Liver (tissue), 9 donors: ENCODE measurements around the gene SLC38A10. TPM values are rescaled to one million over a fixed set of nuclear protein-coding genes. Genes with fewer than 3 reads are reported as not detected.

Source experiments
- DNase-seq: peaks from one replicate; pipeline ENCODE4 v3.0.0-alpha.2; 2017; ENCODE audit warnings: low spot score
- H3K27ac ChIP-seq, 2 donors: one replicate each; pipeline ENCODE4 v1.7.0; 2013; ENCODE audit warnings: inconsistent platforms in 2 of 2, low read length in 2 of 2, control low read depth in 1 of 2, low read depth in 1 of 2, mild to moderate bottlenecking in 1 of 2
- H3K27me3 ChIP-seq, 4 donors: one replicate each; pipeline versions ENCODE4 v1.6.1 to v1.7.0; 2013; ENCODE audit warnings: low read length in 3 of 4, inconsistent platforms in 1 of 4, mild to moderate bottlenecking in 1 of 4, moderate library complexity in 1 of 4; ENCODE audit not compliant: control insufficient read depth in 4 of 4, insufficient read depth in 4 of 4
- H3K36me3 ChIP-seq, 4 donors: one replicate each; pipeline versions ENCODE4 v1.6.1 to v1.7.0; 2013; ENCODE audit warnings: low read length in 3 of 4, mild to moderate bottlenecking in 3 of 4, low read depth in 1 of 4, moderate library complexity in 1 of 4; ENCODE audit not compliant: control insufficient read depth in 4 of 4, insufficient read depth in 3 of 4
- H3K4me1 ChIP-seq, 4 donors: one replicate each; pipeline versions ENCODE4 v1.6.1 to v1.7.0; 2013; ENCODE audit warnings: low read length in 3 of 4, mild to moderate bottlenecking in 3 of 4, moderate library complexity in 1 of 4; ENCODE audit not compliant: control insufficient read depth in 4 of 4, insufficient read depth in 4 of 4
- H3K4me3 ChIP-seq, 3 donors: one replicate each; pipeline versions ENCODE4 v1.6.1 to v1.7.0; 2013; ENCODE audit warnings: low read length in 3 of 3, control low read depth in 1 of 3, low read depth in 1 of 3, mild to moderate bottlenecking in 1 of 3
- H3K9ac ChIP-seq, 2 donors: one replicate each; pipeline ENCODE4 v1.7.0; 2013; ENCODE audit warnings: low read length in 2 of 2, mild to moderate bottlenecking in 2 of 2, moderate library complexity in 2 of 2, control low read depth in 1 of 2, low read depth in 1 of 2
- H3K9me3 ChIP-seq, 4 donors: one replicate each; pipeline versions ENCODE4 v1.6.1 to v1.7.0; 2013; ENCODE audit warnings: low read length in 3 of 4; ENCODE audit not compliant: control insufficient read depth in 4 of 4
- CTCF ChIP-seq: fragments of 150-350 bp; IDR thresholded peaks from 2 replicates; pipeline ENCODE4 v1.5.1; 2017; ENCODE audit warnings: improper control_type of control experiment, low read depth, low read length; ENCODE audit not compliant: missing input control
- FOXA1 ChIP-seq: IDR thresholded peaks from 2 replicates; pipeline ENCODE4 v1.6.1; 2016; ENCODE audit warnings: antibody characterized with exemption
- FOXA2 ChIP-seq: IDR thresholded peaks from 2 replicates; pipeline ENCODE4 v1.6.1; 2016; ENCODE audit warnings: antibody characterized with exemption
- GABPA ChIP-seq, 2 donors: IDR thresholded peaks in 1 of 2; conservative IDR thresholded peaks in 1 of 2; 2 replicates each; pipeline ENCODE4 v1.6.1; 2016; ENCODE audit warnings: antibody characterized with exemption in 2 of 2, mild to moderate bottlenecking in 1 of 2, moderate library complexity in 1 of 2
- HNF4A ChIP-seq, 2 donors: conservative IDR thresholded peaks; 2 replicates each; pipeline ENCODE4 v1.6.1; 2016; ENCODE audit warnings: antibody characterized with exemption in 2 of 2, mild to moderate bottlenecking in 2 of 2
- HNF4G ChIP-seq: IDR thresholded peaks from 2 replicates; pipeline ENCODE4 v1.6.1; 2016; ENCODE audit warnings: antibody characterized with exemption
- JUND ChIP-seq, 2 donors: IDR thresholded peaks; 2 replicates each; pipeline ENCODE4 v1.6.1; 2016; ENCODE audit warnings: antibody characterized with exemption in 2 of 2
- MAX ChIP-seq: IDR thresholded peaks from 2 replicates; pipeline ENCODE4 v1.6.1; 2016; ENCODE audit warnings: antibody characterized with exemption
- NR2F2 ChIP-seq: IDR thresholded peaks from 2 replicates; pipeline ENCODE4 v1.6.1; 2016; ENCODE audit warnings: antibody characterized with exemption
- RAD21 ChIP-seq, 2 donors: IDR thresholded peaks; 2 replicates each; pipeline ENCODE4 v1.6.1; 2016; ENCODE audit warnings: antibody characterized with exemption in 2 of 2, mild to moderate bottlenecking in 2 of 2
- REST ChIP-seq: IDR thresholded peaks from 2 replicates; pipeline ENCODE4 v1.6.1; 2016; ENCODE audit warnings: antibody characterized with exemption, mild to moderate bottlenecking
- RXRA ChIP-seq, 2 donors: IDR thresholded peaks; 2 replicates each; pipeline ENCODE4 v1.6.1; 2017 to 2018; ENCODE audit warnings: antibody characterized with exemption in 2 of 2, mild to moderate bottlenecking in 1 of 2
- SP1 ChIP-seq: IDR thresholded peaks from 2 replicates; pipeline ENCODE4 v1.6.1; 2018; ENCODE audit warnings: antibody characterized with exemption, mild to moderate bottlenecking
- TAF1 ChIP-seq: conservative IDR thresholded peaks from 2 replicates; pipeline ENCODE4 v1.6.1; 2016; ENCODE audit warnings: antibody characterized with exemption, mild to moderate bottlenecking
- YY1 ChIP-seq: IDR thresholded peaks from 2 replicates; pipeline ENCODE4 v1.6.1; 2016; ENCODE audit warnings: antibody characterized with exemption, mild to moderate bottlenecking
- WGBS: extraction: QIAGEN DNeasy Blood & Tissue Kit; methylation state at CpG from one replicate; pipeline ENCODE4 v1.1.7; 2013; 5-methylcytosine and 5-hydroxymethylcytosine counted together
- polyA plus RNA-seq, 2 donors: library from polyadenylated mRNA; stranded (reverse) in 1 of 2; unstranded in 1 of 2; fragments of 200-250 nt in 1 of 2; fragments of >200 nt in 1 of 2; fragmentation: Nextera tagmentation in 1 of 2; extraction: Ambion mirVana in 1 of 2; gene quantifications; one replicate each; pipeline versions ENCODE4 v1.2.1 to v1.2.3, GENCODE V29; 2013 to 2015
- total RNA-seq, 2 donors: library from RNA; depleted of rRNA; stranded (reverse); fragments of >200 nt; gene quantifications; one replicate each; pipeline ENCODE4 v1.2.3, GENCODE V29; 2014
- TF ChIP-seq, protein P1 (sequence below): IDR thresholded peaks from 2 replicates; pipeline ENCODE4 v1.6.1; 2016; ENCODE audit warnings: antibody characterized with exemption
- TF ChIP-seq, protein P2 (sequence below): IDR thresholded peaks from 2 replicates; pipeline ENCODE4 v1.6.1; 2016; ENCODE audit warnings: antibody characterized with exemption
- donor health status: healthy.
- donor health status: healthy.
- donor health status: healthy.
- donor health status: healthy.
- donor health status: healthy.

SLC38A10 gene
- total and polyA plus RNA-seq, 4 donors: 29.3 to 117 (median 54.7) TPM

- Histone ChIP-seq H3K36me3 (peaks cover 0 to 20% (median 14%) of the 10 kb centered on the region in 4 donors), H3K27me3 (no peaks in the 10 kb centered on the region), H3K4me3 (no peak overlapping the region), H3K9ac (no peak overlapping the region), H3K27ac (no peak overlapping the region), H3K4me1 (peaks cover 0 to 6% (median 0%) of the 10 kb centered on the region in 4 donors), H3K9me3 (no peaks in the 10 kb centered on the region)
- WGBS: 95% methylated on average over 10 of the region's 10 CpGs
- DNase-seq: no peak
- no peak for TF ChIP-seq YY1
Observed at GRCh38 chr17:81246343-81246670, 48.8 kb downstream of the SLC38A10 start.

DNA sequence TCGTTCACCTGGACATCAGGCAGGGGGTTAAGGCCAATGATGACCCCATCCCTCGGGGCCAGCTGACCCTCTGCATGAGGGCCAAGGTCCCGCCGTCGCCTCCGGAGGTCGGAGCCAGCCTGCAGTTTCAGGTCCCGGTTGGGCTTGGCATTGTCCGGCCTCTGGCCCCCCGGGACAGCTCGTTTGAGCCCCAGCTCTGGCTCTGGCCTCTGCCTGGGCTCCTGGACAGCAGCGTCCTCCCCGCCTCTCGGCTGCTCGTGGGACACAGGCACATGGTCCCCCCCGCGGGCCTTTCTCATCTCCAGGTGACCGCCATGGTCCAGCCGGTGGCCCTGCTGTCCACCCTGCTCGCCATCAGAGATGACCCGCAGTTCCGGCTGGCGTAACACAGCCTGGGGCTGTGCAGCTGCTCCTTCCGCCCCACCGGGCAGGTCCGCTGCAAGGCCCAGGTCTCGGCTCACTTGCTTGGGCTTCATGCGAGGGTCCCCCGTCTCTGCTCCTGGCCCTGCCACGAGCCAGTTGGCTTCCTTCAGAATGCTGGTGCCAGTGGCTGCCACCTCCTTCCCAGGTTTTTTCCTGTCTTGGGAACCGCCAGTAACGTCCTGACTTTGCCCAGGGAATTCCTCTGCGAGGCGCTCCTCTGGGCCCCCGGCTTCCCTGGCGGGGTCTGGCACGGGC is 49.3 kb downstream of the SLC38A10 start:
- H3K27ac ChIP-seq: no peak overlapping the region
- TF ChIP-seq GABPA (IDR thresholded peaks at IDR 0.05 in 1 of 2, conservative IDR thresholded peaks at IDR 0.05 in 1 of 2): no peak
- TF ChIP-seq, protein P1, sequence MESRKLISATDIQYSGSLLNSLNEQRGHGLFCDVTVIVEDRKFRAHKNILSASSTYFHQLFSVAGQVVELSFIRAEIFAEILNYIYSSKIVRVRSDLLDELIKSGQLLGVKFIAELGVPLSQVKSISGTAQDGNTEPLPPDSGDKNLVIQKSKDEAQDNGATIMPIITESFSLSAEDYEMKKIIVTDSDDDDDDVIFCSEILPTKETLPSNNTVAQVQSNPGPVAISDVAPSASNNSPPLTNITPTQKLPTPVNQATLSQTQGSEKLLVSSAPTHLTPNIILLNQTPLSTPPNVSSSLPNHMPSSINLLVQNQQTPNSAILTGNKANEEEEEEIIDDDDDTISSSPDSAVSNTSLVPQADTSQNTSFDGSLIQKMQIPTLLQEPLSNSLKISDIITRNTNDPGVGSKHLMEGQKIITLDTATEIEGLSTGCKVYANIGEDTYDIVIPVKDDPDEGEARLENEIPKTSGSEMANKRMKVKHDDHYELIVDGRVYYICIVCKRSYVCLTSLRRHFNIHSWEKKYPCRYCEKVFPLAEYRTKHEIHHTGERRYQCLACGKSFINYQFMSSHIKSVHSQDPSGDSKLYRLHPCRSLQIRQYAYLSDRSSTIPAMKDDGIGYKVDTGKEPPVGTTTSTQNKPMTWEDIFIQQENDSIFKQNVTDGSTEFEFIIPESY: no peak
- no peak for TF ChIP-seq RAD21 (IDR thresholded peaks at IDR 0.05)
- no peak for TF ChIP-seq MAX
- TF ChIP-seq JUND (IDR thresholded peaks at IDR 0.05): no peak
- TF ChIP-seq FOXA1: no peak
- TF ChIP-seq NR2F2: no peak
- no peak for TF ChIP-seq FOXA2
- TF ChIP-seq CTCF: no peak
- TF ChIP-seq, protein P2, sequence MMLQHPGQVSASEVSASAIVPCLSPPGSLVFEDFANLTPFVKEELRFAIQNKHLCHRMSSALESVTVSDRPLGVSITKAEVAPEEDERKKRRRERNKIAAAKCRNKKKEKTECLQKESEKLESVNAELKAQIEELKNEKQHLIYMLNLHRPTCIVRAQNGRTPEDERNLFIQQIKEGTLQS: no peak
- TF ChIP-seq HNF4G: no peak
- no peak for TF ChIP-seq SP1
- no peak for TF ChIP-seq RXRA (IDR thresholded peaks at IDR 0.05)
- TF ChIP-seq REST: no peak
- TF ChIP-seq HNF4A (conservative IDR thresholded peaks at IDR 0.05): no peak
- no peak for TF ChIP-seq YY1
- no peak for TF ChIP-seq TAF1
- no peak overlapping the region for H3K9ac ChIP-seq
- H3K27me3 ChIP-seq: no peaks in the 10 kb centered on the region
- no peaks in the 10 kb centered on the region for H3K9me3 ChIP-seq
- H3K4me1 ChIP-seq: peaks cover 0 to 6% (median under 1%) of the 10 kb centered on the region in 4 donors
- no peak overlapping the region for H3K4me3 ChIP-seq
- peaks cover 0 to 15% (median 10%) of the 10 kb centered on the region in 4 donors for H3K36me3 ChIP-seq
- WGBS: 73% methylated on average over 37 of the region's 37 CpGs
- DNase-seq: no peak
